ENCODE measurements around the gene IFRD2.

DNA sequence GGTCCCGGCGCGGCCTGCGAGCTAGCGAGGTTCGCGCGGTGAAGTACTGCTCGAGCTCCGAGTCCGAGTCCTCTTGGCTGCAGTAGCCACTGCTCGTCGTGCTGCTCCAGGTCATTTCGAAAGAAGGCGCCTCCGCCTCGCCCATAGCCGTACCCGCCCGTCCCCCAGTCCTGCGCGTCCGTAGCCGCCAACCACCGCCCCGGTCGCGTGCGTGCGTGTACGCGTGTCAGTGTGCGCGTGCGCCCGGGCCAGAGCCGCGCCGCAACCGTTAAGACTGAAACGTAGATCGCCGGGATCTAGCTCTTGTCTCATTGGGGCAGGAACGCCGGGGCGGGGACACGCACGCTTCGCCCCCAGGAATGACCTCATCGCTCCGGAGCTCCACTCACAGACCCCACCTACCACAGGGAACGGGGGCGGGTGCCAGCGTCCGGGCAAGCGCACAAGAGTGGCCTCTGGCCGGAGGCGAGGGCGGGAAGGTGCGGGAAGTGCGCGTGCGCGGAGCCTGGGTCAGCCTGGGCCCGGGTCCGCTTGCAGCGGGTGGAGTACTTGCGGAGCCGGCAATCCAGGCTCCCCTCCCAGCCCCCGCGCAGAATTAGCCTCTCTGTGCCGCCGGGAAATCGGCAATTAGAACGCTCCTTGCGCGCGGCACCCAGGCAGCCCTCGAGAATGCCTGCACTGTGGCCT is 45.1 kb upstream of the IFRD2 start:
- TF ChIP-seq CTCF (conservative IDR thresholded peaks at IDR 0.05; ENCODE audit: low read depth in 2 of 2) (no peak), ZNF114 (CRISPR knock-in tag; IDR thresholded peaks at IDR 0.05) (no peak), EZH2 (IDR thresholded peaks at IDR 0.05; ENCODE audit: low read depth, unreplicated experiment) (no peak), EZH2phosphoT487 (IDR thresholded peaks at IDR 0.05; ENCODE audit: unreplicated experiment) (no peak), STAT1 (IDR thresholded peaks at IDR 0.05; ENCODE audit: unreplicated experiment) (no peak)
- TF ChIP-seq, protein P1, sequence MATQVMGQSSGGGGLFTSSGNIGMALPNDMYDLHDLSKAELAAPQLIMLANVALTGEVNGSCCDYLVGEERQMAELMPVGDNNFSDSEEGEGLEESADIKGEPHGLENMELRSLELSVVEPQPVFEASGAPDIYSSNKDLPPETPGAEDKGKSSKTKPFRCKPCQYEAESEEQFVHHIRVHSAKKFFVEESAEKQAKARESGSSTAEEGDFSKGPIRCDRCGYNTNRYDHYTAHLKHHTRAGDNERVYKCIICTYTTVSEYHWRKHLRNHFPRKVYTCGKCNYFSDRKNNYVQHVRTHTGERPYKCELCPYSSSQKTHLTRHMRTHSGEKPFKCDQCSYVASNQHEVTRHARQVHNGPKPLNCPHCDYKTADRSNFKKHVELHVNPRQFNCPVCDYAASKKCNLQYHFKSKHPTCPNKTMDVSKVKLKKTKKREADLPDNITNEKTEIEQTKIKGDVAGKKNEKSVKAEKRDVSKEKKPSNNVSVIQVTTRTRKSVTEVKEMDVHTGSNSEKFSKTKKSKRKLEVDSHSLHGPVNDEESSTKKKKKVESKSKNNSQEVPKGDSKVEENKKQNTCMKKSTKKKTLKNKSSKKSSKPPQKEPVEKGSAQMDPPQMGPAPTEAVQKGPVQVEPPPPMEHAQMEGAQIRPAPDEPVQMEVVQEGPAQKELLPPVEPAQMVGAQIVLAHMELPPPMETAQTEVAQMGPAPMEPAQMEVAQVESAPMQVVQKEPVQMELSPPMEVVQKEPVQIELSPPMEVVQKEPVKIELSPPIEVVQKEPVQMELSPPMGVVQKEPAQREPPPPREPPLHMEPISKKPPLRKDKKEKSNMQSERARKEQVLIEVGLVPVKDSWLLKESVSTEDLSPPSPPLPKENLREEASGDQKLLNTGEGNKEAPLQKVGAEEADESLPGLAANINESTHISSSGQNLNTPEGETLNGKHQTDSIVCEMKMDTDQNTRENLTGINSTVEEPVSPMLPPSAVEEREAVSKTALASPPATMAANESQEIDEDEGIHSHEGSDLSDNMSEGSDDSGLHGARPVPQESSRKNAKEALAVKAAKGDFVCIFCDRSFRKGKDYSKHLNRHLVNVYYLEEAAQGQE (IDR thresholded peaks at IDR 0.05; ENCODE audit: unreplicated experiment) = no peak

All from GM23338 (cell line).